ENCODE data around the gene PLA2G3.
"Not testable (repeated sequence)": the region's sequence is repeated elsewhere in the genome, so short reads cannot be mapped to it uniquely, and the experiment has no call there.

The PLA2G3 gene

DNA sequence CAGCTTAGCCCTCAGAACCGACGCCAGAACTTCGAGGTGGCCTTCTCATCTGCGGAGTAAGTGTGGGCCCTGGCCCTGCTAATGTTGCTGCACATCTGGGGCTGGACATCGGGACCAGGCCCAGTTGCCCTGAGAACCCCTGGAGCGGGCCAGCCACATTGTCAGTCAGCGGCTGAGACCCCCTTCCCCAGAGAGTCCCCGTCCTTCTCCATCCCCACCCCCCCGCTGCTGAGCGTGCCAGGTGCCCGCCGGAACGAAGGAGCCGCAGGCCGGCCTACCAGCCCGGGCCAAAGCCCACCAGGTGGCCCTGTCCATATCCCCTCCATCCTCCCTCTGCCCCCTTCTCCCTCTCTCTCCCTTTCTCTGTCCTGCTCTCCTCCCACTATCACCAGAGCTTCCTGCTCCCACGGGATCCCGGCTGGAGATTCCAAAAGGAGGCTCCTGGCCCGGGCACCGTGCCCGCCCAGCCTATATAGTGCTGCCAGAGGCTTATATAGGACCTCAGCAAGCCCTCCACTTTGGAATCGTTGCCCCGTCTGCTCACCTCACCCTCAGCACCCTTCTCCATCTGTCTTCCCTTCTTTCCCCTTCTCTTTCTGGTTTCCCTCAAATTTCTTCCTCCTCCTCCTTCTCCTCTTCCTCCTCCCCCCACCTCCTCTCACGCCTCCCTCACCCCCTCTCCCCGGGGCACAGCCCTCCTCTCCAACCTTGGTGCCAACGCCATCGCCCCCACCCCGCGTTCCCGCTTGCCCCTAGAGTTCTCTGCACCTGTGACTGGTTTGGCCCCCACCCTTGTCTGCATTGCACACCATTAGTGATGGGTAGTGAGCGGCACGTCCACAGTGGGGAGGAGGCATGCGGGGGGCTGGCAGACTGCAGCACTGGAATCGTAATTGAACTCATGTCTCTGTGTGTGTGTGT lies 40.2 kb downstream of the PLA2G3 start:
- DNase-seq (ENCODE audit: low spot score) = no peak

DNA sequence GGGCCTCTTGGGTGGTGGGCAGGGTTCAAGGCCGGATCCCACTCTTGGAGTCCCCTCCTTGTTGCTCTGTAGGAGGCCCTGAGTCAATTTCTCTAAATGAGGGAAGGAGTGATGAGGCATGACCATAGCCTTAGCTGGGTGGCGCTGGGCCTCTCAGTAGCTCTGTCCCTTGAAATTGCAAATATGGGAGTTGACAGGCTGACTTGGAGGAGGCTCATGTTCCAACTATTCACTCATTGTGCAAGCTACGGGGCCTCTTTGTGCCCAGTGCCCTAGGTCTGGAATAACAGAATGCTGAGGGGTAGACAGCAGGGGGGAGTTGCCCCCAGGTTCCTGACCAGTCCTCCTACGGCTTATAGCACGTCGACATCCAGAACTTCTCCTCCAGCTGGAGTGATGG lies 40.9 kb downstream of the PLA2G3 start:
- no peak for DNase-seq (ENCODE audit: low spot score)

- DNase-seq (ENCODE audit: low spot score) = no peak
These were observed 41.6 kb downstream of the PLA2G3 start for GRCh38 chr22:31098632-31099110.

GRCh38 chr22:31097941-31098631 lies 42.2 kb downstream of the PLA2G3 start:
- no peak for DNase-seq (ENCODE audit: low spot score)

- DNase-seq (ENCODE audit: low spot score) = not testable (repeated sequence)
These were observed 42.8 kb downstream of the PLA2G3 start for GRCh38 chr22:31097539-31097938.

DNA sequence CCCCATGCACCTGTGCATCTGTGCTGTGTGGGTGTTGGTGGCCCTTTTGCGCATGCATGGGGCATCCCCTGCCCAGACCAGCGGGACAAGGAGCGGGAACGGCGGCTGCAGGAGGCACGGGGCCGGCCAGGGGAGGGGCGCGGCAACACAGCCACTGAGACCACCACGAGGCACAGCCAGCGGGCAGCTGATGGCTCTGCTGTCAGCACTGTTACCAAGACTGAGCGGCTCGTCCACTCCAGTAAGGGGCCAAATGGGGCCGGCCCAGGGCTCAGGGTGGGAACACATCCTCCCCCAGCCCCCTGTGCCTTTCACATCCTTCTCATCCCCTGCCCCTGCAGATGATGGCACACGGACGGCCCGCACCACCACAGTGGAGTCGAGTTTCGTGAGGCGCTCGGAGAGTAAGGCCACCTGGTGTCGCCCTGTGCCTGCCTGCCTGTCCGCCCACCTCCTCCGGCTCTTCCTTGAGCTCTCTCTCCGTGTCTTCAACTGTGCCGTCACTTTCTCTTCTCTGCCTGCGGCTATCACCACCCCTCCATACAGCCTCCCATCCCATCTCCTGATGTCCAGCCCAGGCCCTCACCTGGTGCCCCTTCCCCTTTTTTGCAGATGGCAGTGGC lies 43.5 kb downstream of the PLA2G3 start:
- no peak for DNase-seq (ENCODE audit: low spot score)

DNA sequence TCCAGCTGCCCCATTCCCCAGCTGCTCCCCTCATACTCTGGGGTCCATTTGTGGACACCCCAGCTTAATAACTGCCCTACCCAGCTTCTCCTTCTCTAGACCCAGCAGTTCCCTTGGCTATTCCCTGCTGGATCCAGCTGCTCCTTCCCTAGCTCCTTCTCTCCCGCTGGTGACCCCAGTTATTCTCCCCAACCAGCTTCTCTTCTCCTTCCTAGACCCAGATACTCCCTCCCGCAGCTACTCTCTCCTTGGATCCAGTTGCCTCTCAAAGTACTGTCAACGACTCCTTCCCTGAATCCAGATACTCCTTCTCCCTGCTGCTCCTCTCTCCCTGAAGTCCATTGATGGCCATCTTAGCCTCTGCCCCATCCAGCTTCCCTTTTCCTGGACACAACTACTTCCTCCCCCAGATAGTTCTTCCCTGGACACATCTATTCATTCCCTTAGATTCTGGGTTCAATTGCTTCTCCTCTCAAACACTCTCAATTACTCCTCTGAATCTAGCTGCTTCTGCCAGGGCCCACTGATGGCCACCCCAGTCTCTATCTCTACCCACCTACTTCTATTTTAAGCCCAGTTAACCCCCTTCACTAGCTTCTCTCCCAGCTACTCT lies 44.6 kb downstream of the PLA2G3 start:
- no peak for DNase-seq (ENCODE audit: low spot score)

- no peak for DNase-seq (ENCODE audit: low spot score)
These were observed 45.6 kb downstream of the PLA2G3 start for GRCh38 chr22:31094741-31095140.

- no peak for DNase-seq (ENCODE audit: low spot score)
These were observed 46.2 kb downstream of the PLA2G3 start for GRCh38 chr22:31094021-31094551.

DNA sequence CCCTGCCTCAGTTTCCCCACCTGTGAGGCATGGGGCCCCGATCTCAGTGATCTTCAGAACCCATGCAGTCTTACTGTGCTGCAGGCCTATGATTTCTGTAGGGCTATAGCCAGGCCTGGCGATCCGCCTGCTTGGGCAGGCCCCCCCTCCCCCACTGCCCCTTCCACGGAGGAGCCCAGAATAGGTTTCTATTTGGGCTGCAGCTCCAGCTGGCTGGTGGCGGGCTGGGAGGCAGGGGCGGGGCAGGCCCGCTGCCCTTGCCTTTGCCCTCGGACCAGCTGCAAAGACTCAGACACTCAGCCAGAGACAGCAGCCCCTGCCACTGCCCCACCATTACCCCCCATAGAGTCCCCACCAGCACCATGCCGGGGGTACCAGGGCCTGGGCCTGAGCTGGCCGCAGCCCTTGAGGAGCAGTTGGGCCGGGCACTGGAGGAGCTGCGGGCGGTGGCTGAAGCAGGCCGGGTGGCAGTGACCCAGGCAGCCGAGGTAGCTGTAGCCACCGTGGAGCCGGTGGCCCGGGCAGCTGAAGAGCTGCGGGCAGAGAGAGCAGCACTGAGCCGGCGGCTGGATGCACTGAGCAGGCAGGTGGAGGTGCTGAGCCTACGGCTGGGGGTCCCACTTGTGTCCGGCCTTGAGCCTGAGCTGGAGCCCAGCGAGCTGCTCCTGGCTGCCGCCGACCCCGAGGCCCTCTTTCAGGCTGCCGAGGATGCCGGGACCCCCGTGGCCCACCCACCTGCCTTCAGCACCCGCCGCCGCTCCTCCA lies 47.0 kb downstream of the PLA2G3 start:
- no peak for DNase-seq (ENCODE audit: low spot score)

DNA sequence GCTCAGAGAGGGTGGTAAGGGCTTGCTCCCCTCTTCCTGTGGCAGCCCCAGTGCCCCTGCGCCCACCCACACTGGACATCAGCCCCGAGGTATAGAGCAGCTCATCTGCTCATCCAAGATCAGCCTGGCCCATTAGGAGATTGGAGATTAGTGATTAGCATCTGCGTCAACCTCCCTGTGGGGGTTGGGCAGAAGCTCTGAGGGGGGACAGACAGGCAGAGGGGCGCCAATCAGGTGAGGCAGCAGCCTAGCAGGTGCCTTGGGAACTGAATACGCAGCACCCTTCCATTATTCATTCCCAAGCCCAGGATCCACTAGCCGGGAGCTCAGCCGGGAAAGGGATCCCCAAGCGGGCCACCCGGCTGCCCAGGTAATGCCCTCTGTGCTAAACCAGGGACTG lies 48.1 kb downstream of the PLA2G3 start:
- no peak for DNase-seq (ENCODE audit: low spot score)

DNA sequence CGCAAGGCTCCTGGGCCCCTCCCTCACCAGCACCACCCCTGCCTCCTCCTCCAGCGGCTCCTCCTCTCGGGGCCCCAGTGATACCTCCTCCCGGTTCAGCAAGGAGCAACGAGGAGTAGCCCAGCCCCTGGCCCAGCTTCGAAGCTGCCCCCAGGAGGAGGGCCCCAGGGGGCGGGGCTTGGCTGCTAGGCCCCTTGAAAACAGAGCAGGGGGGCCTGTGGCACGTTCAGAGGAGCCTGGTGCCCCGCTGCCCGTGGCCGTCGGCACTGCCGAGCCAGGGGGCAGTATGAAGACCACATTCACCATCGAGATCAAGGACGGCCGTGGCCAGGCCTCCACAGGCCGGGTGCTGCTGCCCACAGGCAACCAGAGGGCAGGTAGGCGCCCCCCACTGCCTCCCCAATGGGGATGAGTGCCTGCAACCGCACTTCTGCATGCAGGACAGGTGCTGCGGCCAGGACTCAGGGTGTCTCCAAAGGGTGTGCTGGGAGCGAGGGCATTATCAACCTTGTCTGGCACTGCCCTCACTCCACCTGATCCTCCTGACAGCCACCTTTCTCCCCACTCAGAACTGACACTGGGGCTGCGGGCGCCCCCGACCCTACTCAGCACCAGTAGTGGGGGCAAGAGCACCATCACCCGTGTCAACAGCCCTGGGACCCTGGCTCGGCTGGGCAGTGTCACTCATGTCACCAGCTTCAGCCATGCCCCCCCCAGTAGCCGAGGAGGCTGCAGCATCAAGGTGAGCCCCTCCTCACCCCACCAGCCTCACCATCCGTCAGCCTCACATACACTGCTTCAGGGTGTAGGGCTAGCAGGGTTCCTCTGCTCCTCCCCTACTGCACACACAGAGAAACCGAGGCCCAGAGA lies 49.0 kb downstream of the PLA2G3 start:
- no peak for DNase-seq (ENCODE audit: low spot score)

GRCh38 chr22:31090217-31091085 lies 49.9 kb downstream of the PLA2G3 start:
- no peak for DNase-seq (ENCODE audit: low spot score)

- DNase-seq (ENCODE audit: low spot score) = peak; percentile 25
These were observed 50.9 kb downstream of the PLA2G3 start for GRCh38 chr22:31089160-31090100.

DNA sequence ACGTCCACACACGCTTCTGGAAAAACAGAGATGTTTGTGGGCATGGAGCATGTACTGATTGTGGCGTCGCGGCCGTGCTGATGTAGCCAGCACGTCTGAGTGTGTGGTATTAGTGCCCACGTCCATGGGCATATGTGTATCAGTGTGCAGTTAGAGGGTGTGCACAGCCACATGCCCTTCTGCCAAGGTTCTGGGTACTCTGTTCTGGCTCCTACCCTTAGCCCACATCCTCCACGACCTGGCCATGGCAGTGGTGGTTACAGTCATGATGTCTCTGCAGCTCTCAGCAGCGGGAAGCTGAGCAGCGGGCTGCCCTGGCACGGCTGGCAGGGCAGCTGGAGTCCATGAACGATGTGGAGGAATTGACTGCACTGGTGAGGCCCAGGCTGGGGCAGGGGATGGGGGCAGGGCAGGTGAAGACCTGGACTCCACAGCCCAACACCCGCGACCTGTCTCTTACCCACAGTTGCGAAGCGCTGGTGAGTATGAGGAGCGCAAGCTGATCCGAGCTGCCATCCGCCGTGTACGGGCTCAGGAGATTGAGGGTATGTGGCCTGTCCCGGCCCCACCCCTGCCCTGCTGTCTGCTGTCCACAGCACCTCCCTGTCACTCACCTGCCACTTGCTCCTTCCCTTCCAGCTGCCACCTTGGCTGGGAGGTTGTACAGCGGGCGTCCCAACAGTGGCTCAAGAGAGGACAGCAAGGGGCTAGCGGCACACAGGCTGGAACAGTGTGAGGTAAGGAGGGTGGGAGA lies 51.9 kb downstream of the PLA2G3 start:
- DNase-seq (ENCODE audit: low spot score) = no peak

GRCh38 chr22:31087744-31088215 lies 52.5 kb downstream of the PLA2G3 start:
- DNase-seq (ENCODE audit: low spot score) = no peak

- DNase-seq (ENCODE audit: low spot score) = no peak
These were observed 53.5 kb downstream of the PLA2G3 start for GRCh38 chr22:31086703-31087330.
